ENCODE results near the gene FKBP11.

The FKBP11 gene

DNA sequence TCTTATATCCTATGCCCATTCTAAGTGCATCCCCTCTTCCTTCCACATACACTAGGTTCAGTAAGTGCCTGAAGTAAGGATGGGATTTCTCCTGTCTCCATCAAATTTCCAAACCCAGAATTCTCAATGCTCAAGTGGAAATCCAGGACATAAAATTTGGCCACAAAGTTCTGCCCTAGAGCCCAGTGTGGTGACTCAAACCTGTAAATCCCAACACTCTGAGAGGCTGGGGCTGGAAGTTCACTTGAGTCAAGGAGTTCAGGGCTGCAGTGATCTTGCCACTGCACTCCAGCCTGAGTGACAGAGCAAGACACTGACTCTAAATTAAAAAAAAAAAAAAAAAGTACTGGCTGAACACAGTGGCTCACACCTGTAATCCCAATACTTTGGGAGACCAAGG lies 36.5 kb upstream of the FKBP11 start:
- H2AFZ ChIP-seq (ENCODE audit: low read length) = no peak overlapping the region
- H3K79me2 ChIP-seq (ENCODE audit: low read length) = peaks cover 4% of the 10 kb centered on the region
- H3K36me3 ChIP-seq (replicated peaks; ENCODE audit: insufficient read depth, low read length) = no peaks in the 10 kb centered on the region
- H3K4me3 ChIP-seq (ENCODE audit: low read length) = no peak overlapping the region
- no peaks in the 10 kb centered on the region for H4K20me1 ChIP-seq (ENCODE audit: insufficient read depth, low read length)
- H3K27ac ChIP-seq (ENCODE audit: low read length) = no peak overlapping the region
- no peak overlapping the region for H3K9ac ChIP-seq (ENCODE audit: low read length)
- H3K27me3 ChIP-seq (replicated peaks; ENCODE audit: insufficient read depth, low read length) = no peaks in the 10 kb centered on the region
- no peak overlapping the region for H3K4me2 ChIP-seq (ENCODE audit: low read depth, low read length)
- no peaks in the 10 kb centered on the region; the same call in 1 of the 2 replicates for H3F3A ChIP-seq (ENCODE audit: insufficient read depth, low read length)
- no peaks in the 10 kb centered on the region for H3K9me2 ChIP-seq (replicated peaks; ENCODE audit: insufficient read depth, low read length)
- peaks cover 28% of the 10 kb centered on the region for H3K4me1 ChIP-seq (ENCODE audit: low read length)
- H3K9me3 ChIP-seq (replicated peaks; ENCODE audit: insufficient read depth, low read length) = no peaks in the 10 kb centered on the region
- no peak for DNase-seq
- TF ChIP-seq, protein P1, sequence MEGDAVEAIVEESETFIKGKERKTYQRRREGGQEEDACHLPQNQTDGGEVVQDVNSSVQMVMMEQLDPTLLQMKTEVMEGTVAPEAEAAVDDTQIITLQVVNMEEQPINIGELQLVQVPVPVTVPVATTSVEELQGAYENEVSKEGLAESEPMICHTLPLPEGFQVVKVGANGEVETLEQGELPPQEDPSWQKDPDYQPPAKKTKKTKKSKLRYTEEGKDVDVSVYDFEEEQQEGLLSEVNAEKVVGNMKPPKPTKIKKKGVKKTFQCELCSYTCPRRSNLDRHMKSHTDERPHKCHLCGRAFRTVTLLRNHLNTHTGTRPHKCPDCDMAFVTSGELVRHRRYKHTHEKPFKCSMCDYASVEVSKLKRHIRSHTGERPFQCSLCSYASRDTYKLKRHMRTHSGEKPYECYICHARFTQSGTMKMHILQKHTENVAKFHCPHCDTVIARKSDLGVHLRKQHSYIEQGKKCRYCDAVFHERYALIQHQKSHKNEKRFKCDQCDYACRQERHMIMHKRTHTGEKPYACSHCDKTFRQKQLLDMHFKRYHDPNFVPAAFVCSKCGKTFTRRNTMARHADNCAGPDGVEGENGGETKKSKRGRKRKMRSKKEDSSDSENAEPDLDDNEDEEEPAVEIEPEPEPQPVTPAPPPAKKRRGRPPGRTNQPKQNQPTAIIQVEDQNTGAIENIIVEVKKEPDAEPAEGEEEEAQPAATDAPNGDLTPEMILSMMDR (IDR thresholded peaks at IDR 0.05; ENCODE audit: low read length) = no peak
- TF ChIP-seq EZH2 (optimal IDR thresholded peaks at IDR 0.05; ENCODE audit: low read depth, low read length) (no peak), EZH2phosphoT487 (IDR thresholded peaks at IDR 0.05; ENCODE audit: low read length) (no peak)

DNA sequence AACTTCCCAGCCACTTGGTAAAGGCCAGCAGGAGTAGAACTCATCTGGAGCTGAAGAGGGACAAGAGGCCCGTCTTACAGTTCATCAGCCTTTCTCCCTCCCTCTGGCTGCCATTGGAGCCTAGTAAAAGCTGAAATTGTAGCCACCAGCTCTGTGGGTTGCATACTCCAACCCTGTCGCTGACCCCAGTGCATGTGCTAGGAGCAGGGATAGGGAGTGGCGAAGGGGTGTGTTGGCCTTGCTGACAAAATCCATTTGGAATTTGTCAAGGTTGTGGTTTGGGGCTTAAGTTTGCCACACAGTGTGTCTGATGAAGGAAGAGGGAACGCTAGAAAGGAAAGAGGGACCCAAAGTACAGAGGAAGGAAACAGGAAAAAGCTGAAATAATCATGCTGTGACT lies 36.0 kb upstream of the FKBP11 start:
- H3F3A ChIP-seq (ENCODE audit: insufficient read depth, low read length) = no peaks in the 10 kb centered on the region; the same call in 1 of the 2 replicates
- H3K4me3 ChIP-seq (ENCODE audit: low read length) = no peak overlapping the region
- H3K9me2 ChIP-seq (replicated peaks; ENCODE audit: insufficient read depth, low read length) = no peaks in the 10 kb centered on the region
- no peak overlapping the region for H3K9ac ChIP-seq (ENCODE audit: low read length)
- no peaks in the 10 kb centered on the region for H4K20me1 ChIP-seq (ENCODE audit: insufficient read depth, low read length)
- DNase-seq = no peak
- H3K79me2 ChIP-seq (ENCODE audit: low read length) = peaks cover 9% of the 10 kb centered on the region
- TF ChIP-seq EZH2phosphoT487 (IDR thresholded peaks at IDR 0.05; ENCODE audit: low read length) (no peak), EZH2 (optimal IDR thresholded peaks at IDR 0.05; ENCODE audit: low read depth, low read length) (no peak)
- TF ChIP-seq, protein P1 (IDR thresholded peaks at IDR 0.05; ENCODE audit: low read length) = no peak
- no peaks in the 10 kb centered on the region for H3K36me3 ChIP-seq (replicated peaks; ENCODE audit: insufficient read depth, low read length)
- no peak overlapping the region for H3K27ac ChIP-seq (ENCODE audit: low read length)
- H3K9me3 ChIP-seq (replicated peaks; ENCODE audit: insufficient read depth, low read length) = no peaks in the 10 kb centered on the region
- no peak overlapping the region for H3K4me2 ChIP-seq (ENCODE audit: low read depth, low read length)
- H3K4me1 ChIP-seq (ENCODE audit: low read length) = peaks cover 23% of the 10 kb centered on the region
- H2AFZ ChIP-seq (ENCODE audit: low read length) = no peak overlapping the region
- no peaks in the 10 kb centered on the region for H3K27me3 ChIP-seq (replicated peaks; ENCODE audit: insufficient read depth, low read length)

DNA sequence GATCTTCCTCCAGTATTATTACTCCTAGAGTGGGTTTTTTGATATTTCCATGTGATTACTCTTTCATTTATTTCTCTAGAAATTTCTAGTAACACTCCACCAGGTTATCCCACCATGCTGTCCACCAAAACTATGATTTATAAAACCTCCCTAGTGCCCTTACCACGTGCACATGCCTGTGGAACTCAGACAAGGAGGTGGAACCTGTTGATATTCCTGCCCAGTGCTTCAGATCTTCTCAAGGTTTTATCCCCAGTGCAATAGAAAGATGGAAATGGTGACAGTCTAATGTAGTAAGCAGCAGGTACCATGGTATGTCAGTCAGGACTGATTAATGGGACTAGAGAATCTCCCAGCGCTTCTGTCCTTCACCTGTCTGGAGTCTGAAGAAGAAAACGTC lies 35.5 kb upstream of the FKBP11 start:
- no peaks in the 10 kb centered on the region; the same call in 1 of the 2 replicates for H3F3A ChIP-seq (ENCODE audit: insufficient read depth, low read length)
- no peaks in the 10 kb centered on the region for H3K36me3 ChIP-seq (replicated peaks; ENCODE audit: insufficient read depth, low read length)
- no peaks in the 10 kb centered on the region for H3K9me3 ChIP-seq (replicated peaks; ENCODE audit: insufficient read depth, low read length)
- no peak overlapping the region for H2AFZ ChIP-seq (ENCODE audit: low read length)
- H3K79me2 ChIP-seq (ENCODE audit: low read length) = peaks cover 14% of the 10 kb centered on the region
- no peak for DNase-seq
- no peaks in the 10 kb centered on the region for H3K27me3 ChIP-seq (replicated peaks; ENCODE audit: insufficient read depth, low read length)
- no peaks in the 10 kb centered on the region for H3K9me2 ChIP-seq (replicated peaks; ENCODE audit: insufficient read depth, low read length)
- no peaks in the 10 kb centered on the region for H4K20me1 ChIP-seq (ENCODE audit: insufficient read depth, low read length)
- peaks cover 22% of the 10 kb centered on the region for H3K4me1 ChIP-seq (ENCODE audit: low read length)
- no peak for TF ChIP-seq EZH2phosphoT487 (IDR thresholded peaks at IDR 0.05; ENCODE audit: low read length)
- TF ChIP-seq, protein P1 (IDR thresholded peaks at IDR 0.05; ENCODE audit: low read length) = no peak
- no peak for TF ChIP-seq EZH2 (optimal IDR thresholded peaks at IDR 0.05; ENCODE audit: low read depth, low read length)
- H3K4me3 ChIP-seq (ENCODE audit: low read length) = no peak overlapping the region
- H3K4me2 ChIP-seq (ENCODE audit: low read depth, low read length) = no peak overlapping the region
- H3K27ac ChIP-seq (ENCODE audit: low read length) = no peak overlapping the region
- no peak overlapping the region for H3K9ac ChIP-seq (ENCODE audit: low read length)

All from MM.1S (cell line).